MM.1S (cell line): ENCODE measurements around the gene UGCG.

Experiments used
- DNase-seq: peaks from one replicate; pipeline ENCODE4 v3.0.0-alpha.2; 2015
- H2AFZ ChIP-seq: fragments of 300-600 bp; sonication (generic); 2 replicates; pipeline ENCODE4 v1.6.0; 2016; ENCODE audit warnings: antibody characterized with exemption, low read length
- H3F3A ChIP-seq: fragments of 300-600 bp; sonication (generic); 2 replicates; pipeline ENCODE4 v1.6.1; 2016; ENCODE audit warnings: mild to moderate bottlenecking, antibody characterized with exemption, low read length, moderate library complexity, mixed read lengths; ENCODE audit not compliant: insufficient read depth
- H3K27ac ChIP-seq: fragments of 300-600 bp; sonication (generic); 2 replicates; pipeline ENCODE4 v1.5.1; 2016; ENCODE audit warnings: mild to moderate bottlenecking, low read length
- H3K27me3 ChIP-seq: fragments of 300-600 bp; sonication (generic); replicated peaks from 2 replicates; pipeline ENCODE4 v1.6.0; 2016; ENCODE audit warnings: low read length; ENCODE audit not compliant: insufficient read depth
- H3K36me3 ChIP-seq: fragments of 300-600 bp; sonication (generic); replicated peaks from 2 replicates; pipeline ENCODE4 v1.6.1; 2016; ENCODE audit warnings: mild to moderate bottlenecking, low read length, mixed read lengths; ENCODE audit not compliant: insufficient read depth
- H3K4me1 ChIP-seq: fragments of 300-600 bp; sonication (generic); 2 replicates; pipeline ENCODE4 v1.6.1; 2016; ENCODE audit warnings: low read length, mixed read lengths
- H3K4me2 ChIP-seq: fragments of 300-600 bp; sonication (generic); 2 replicates; pipeline ENCODE4 v1.6.0; 2016; ENCODE audit warnings: low read depth, low read length
- H3K4me3 ChIP-seq: fragments of 300-600 bp; sonication (generic); 2 replicates; pipeline ENCODE4 v1.5.1; 2016; ENCODE audit warnings: low read length, mixed read lengths
- H3K79me2 ChIP-seq: fragments of 300-600 bp; sonication (generic); 2 replicates; pipeline ENCODE4 v1.6.1; 2016; ENCODE audit warnings: mixed run types, low read length, mixed read lengths
- H3K9ac ChIP-seq: fragments of 300-600 bp; sonication (generic); 2 replicates; pipeline ENCODE4 v1.6.1; 2016; ENCODE audit warnings: low read length, mixed read lengths
- H3K9me2 ChIP-seq: fragments of 300-600 bp; sonication (generic); replicated peaks from 2 replicates; pipeline ENCODE4 v1.6.1; 2016; ENCODE audit warnings: mild to moderate bottlenecking, low read length, mixed read lengths; ENCODE audit not compliant: insufficient read depth
- H3K9me3 ChIP-seq: fragments of 300-600 bp; sonication (generic); replicated peaks from 2 replicates; pipeline ENCODE4 v1.6.1; 2016; ENCODE audit warnings: mild to moderate bottlenecking, low read length, mixed read lengths; ENCODE audit not compliant: insufficient read depth
- H4K20me1 ChIP-seq: fragments of 300-600 bp; sonication (generic); 2 replicates; pipeline ENCODE4 v1.6.1; 2016; ENCODE audit warnings: mild to moderate bottlenecking, low read length, moderate library complexity, mixed read lengths; ENCODE audit not compliant: insufficient read depth
- EZH2 ChIP-seq: fragments of 300-600 bp; sonication (generic); optimal IDR thresholded peaks from 2 replicates; pipeline ENCODE3; 2017; ENCODE audit warnings: low read depth, mild to moderate bottlenecking, antibody characterized with exemption, low read length, mixed read lengths
- EZH2phosphoT487 ChIP-seq: fragments of 300-600 bp; sonication (generic); IDR thresholded peaks from 2 replicates; pipeline ENCODE4 v1.6.1; 2018; ENCODE audit warnings: antibody characterized with exemption, low read length
- TF ChIP-seq, protein P1 (sequence below): fragments of 300-600 bp; sonication (generic); IDR thresholded peaks from 2 replicates; pipeline ENCODE4 v1.5.1; 2016; ENCODE audit warnings: antibody characterized with exemption, low read length, mixed read lengths

The UGCG gene

DNA sequence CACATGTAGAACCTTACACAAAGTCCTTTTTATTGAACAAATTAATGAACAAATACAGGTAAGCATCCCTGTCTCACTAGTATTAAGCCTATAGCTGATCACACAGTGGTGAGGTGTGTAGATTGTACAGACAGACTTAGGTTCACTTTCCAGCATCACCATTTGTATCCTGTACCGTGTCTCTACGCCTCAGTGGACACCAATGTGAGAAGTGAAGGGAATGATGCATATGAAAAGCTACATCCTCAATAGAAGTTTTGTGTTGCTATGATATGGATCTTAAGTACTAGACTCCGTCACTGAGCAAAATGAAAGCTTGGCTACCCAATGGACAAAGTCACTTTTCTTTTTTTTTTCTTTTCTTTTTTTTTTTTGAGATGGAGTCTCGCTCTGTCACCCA, 46.6 kb downstream of the UGCG start:
- H4K20me1 ChIP-seq = no peaks in the 10 kb centered on the region
- no peak overlapping the region for H3K4me2 ChIP-seq
- H3K27ac ChIP-seq = no peak overlapping the region
- no peaks in the 10 kb centered on the region for H3K9me2 ChIP-seq
- no peaks in the 10 kb centered on the region for H3K36me3 ChIP-seq
- H2AFZ ChIP-seq = no peak overlapping the region
- H3K27me3 ChIP-seq = no peaks in the 10 kb centered on the region
- H3K4me3 ChIP-seq = no peak overlapping the region
- H3F3A ChIP-seq = no peaks in the 10 kb centered on the region
- DNase-seq = no peak
- H3K9ac ChIP-seq = no peak overlapping the region
- no peaks in the 10 kb centered on the region for H3K9me3 ChIP-seq
- TF ChIP-seq, protein P1, sequence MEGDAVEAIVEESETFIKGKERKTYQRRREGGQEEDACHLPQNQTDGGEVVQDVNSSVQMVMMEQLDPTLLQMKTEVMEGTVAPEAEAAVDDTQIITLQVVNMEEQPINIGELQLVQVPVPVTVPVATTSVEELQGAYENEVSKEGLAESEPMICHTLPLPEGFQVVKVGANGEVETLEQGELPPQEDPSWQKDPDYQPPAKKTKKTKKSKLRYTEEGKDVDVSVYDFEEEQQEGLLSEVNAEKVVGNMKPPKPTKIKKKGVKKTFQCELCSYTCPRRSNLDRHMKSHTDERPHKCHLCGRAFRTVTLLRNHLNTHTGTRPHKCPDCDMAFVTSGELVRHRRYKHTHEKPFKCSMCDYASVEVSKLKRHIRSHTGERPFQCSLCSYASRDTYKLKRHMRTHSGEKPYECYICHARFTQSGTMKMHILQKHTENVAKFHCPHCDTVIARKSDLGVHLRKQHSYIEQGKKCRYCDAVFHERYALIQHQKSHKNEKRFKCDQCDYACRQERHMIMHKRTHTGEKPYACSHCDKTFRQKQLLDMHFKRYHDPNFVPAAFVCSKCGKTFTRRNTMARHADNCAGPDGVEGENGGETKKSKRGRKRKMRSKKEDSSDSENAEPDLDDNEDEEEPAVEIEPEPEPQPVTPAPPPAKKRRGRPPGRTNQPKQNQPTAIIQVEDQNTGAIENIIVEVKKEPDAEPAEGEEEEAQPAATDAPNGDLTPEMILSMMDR = no peak
- no peak for TF ChIP-seq EZH2phosphoT487
- TF ChIP-seq EZH2 = no peak
- H3K4me1 ChIP-seq = peaks cover 10% of the 10 kb centered on the region
- no peaks in the 10 kb centered on the region for H3K79me2 ChIP-seq

DNA sequence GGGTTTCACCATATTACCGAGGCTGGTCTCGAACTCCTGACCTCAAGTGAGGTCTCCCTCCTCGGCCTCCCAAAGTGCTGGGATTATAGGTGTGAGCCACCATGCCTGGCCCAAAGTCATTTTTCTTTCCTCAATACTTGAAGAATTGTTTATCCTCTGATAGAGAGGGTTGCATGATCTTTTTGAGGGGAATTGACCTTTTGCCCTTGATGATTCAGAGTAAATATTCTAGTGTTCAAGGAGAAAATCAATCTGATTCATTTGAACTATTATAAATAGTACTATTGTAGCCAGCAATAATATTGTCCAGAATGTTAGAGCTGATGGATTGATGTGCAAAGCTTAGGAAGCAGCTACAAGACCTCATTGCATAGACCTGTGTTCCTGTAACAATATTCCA, 47.1 kb downstream of the UGCG start:
- H3K27me3 ChIP-seq = no peaks in the 10 kb centered on the region
- no peaks in the 10 kb centered on the region for H3F3A ChIP-seq
- no peaks in the 10 kb centered on the region for H4K20me1 ChIP-seq
- H3K4me1 ChIP-seq = peaks cover 10% of the 10 kb centered on the region
- H3K4me3 ChIP-seq = no peak overlapping the region
- no peak for TF ChIP-seq EZH2phosphoT487
- no peak for TF ChIP-seq EZH2
- TF ChIP-seq, protein P1 = no peak
- H3K9me3 ChIP-seq = no peaks in the 10 kb centered on the region
- no peaks in the 10 kb centered on the region for H3K36me3 ChIP-seq
- H3K79me2 ChIP-seq = no peaks in the 10 kb centered on the region
- H3K4me2 ChIP-seq = no peak overlapping the region
- no peak overlapping the region for H2AFZ ChIP-seq
- H3K9ac ChIP-seq = no peak overlapping the region
- no peaks in the 10 kb centered on the region for H3K9me2 ChIP-seq
- no peak overlapping the region for H3K27ac ChIP-seq
- DNase-seq = no peak

DNA sequence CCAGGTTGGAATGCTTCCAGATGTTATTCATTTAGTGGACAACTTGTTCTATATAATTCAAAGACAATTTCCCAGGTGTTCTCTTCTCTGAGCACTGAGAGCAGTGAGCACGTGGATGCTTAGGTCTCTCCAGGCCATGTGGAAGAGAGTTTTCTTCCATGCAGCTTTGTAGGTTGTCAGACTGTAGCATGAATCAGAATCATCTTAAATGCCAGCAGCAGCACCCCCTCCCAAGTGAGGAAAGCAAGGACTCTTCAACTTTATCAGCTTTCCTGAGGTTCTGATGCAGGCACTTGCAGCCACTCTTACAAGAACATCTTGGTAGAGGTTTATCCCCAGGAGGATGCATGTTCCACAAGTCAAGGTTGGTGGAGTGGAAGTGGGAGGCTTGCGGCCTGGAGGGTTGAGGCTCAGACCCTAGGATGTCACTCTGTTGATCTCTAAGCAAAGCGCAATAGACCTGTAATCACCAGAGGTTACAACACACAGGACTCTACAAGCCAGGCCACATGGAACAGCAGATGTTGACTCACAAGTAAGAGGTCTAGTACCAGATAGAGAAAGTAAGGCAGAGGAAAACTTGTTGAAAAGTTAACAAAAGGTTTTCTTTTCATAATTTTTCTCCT, 47.7 kb downstream of the UGCG start:
- no peak for TF ChIP-seq EZH2phosphoT487
- TF ChIP-seq, protein P1 = no peak
- TF ChIP-seq EZH2 = no peak
- Histone ChIP-seq H3K79me2 (no peaks in the 10 kb centered on the region), H3K27me3 (no peaks in the 10 kb centered on the region), H3F3A (no peaks in the 10 kb centered on the region), H2AFZ (no peak overlapping the region), H3K4me2 (no peak overlapping the region), H3K9me3 (no peaks in the 10 kb centered on the region), H3K9ac (no peak overlapping the region), H3K27ac (no peak overlapping the region), H3K4me1 (peaks cover 10% of the 10 kb centered on the region), H4K20me1 (no peaks in the 10 kb centered on the region), H3K4me3 (no peak overlapping the region), H3K9me2 (no peaks in the 10 kb centered on the region), H3K36me3 (no peaks in the 10 kb centered on the region)
- no peak for DNase-seq
